PC-3 (cell line): ENCODE measurements around the gene ANKMY2. TPM values are rescaled to one million over a fixed set of nuclear protein-coding genes. Genes with fewer than 3 reads are reported as not detected.

ENCODE experiments used
- ATAC-seq: fragments of 200-7000 bp; cut with Tn5 transposase; 2 replicates; pipeline ENCODE4 v1.9.1; 2020; ENCODE audit warnings: mild to moderate bottlenecking, moderate library complexity
- BruUV-seq: library from RNA; stranded (reverse); fragments of 400-500 nt; replicated peaks from 2 replicates; lab custom pipeline; 2021; lab: Mats Ljungman, UMichigan
- CTCF ChIA-PET: fragments of 300-600 bp; sonication (Branson Sonifier 250); formaldehyde crosslinking; loops from one replicate; lab custom pipeline; 2022; ENCODE audit warnings: antibody characterized with exemption; lab: Charles Lee
- POLR2A ChIA-PET: fragments of 300-600 bp; sonication (Branson Sonifier 250); formaldehyde crosslinking; loops from one replicate; lab custom pipeline; 2022; ENCODE audit warnings: antibody characterized with exemption; ENCODE audit not compliant: unreplicated experiment; lab: Charles Lee
- DNase-seq: peaks from one replicate; pipeline ENCODE4 v3.0.0-alpha.2; 2015
- H2AFZ ChIP-seq: fragments of 300-600 bp; sonication (generic); 2 replicates; pipeline ENCODE4 v1.6.0; 2016; ENCODE audit warnings: antibody characterized with exemption, low read length
- H3F3A ChIP-seq: fragments of 300-600 bp; sonication (generic); one replicate; pipeline ENCODE4 v1.6.0; 2017; ENCODE audit warnings: antibody characterized with exemption, low read length, control low read depth, mild to moderate bottlenecking; ENCODE audit not compliant: unreplicated experiment
- H3K27ac ChIP-seq: fragments of 300-600 bp; sonication (generic); 2 replicates; pipeline ENCODE4 v1.5.1; 2016; ENCODE audit warnings: mild to moderate bottlenecking, low read length
- H3K27me3 ChIP-seq: fragments of 300-600 bp; sonication (generic); 2 replicates; pipeline ENCODE4 v1.6.1; 2016; ENCODE audit warnings: low read length, mixed read lengths
- H3K36me3 ChIP-seq: fragments of 300-600 bp; sonication (generic); 2 replicates; pipeline ENCODE4 v1.6.1; 2016; ENCODE audit warnings: low read depth, mixed run types, low read length, mixed read lengths
- H3K4me1 ChIP-seq: fragments of 300-600 bp; sonication (generic); 2 replicates; pipeline ENCODE4 v1.5.1; 2016; ENCODE audit warnings: low read length; ENCODE audit not compliant: insufficient read depth
- H3K4me2 ChIP-seq: fragments of 300-600 bp; sonication (generic); 2 replicates; pipeline ENCODE4 v1.6.0; 2016; ENCODE audit warnings: low read length
- H3K4me3 ChIP-seq: fragments of 300-600 bp; sonication (generic); 2 replicates; pipeline ENCODE4 v1.5.1; 2016; ENCODE audit warnings: mild to moderate bottlenecking, low read length, mixed read lengths
- H3K79me2 ChIP-seq: fragments of 300-600 bp; sonication (generic); 2 replicates; pipeline ENCODE4 v1.6.1; 2017; ENCODE audit warnings: low read length, mixed read lengths
- H3K9ac ChIP-seq: fragments of 300-600 bp; sonication (generic); 2 replicates; pipeline ENCODE4 v1.6.0; 2016; ENCODE audit warnings: mild to moderate bottlenecking, low read length
- H3K9me2 ChIP-seq: fragments of 300-600 bp; sonication (generic); replicated peaks from 2 replicates; pipeline ENCODE4 v1.6.1; 2016; ENCODE audit warnings: mixed run types, low read length, mixed read lengths
- H3K9me3 ChIP-seq: fragments of 300-600 bp; sonication (generic); 2 replicates; pipeline ENCODE4 v1.6.1; 2016; ENCODE audit warnings: low read length, mixed read lengths
- H4K20me1 ChIP-seq: fragments of 300-600 bp; sonication (generic); 2 replicates; pipeline ENCODE4 v1.6.1; 2016; ENCODE audit warnings: low read length, mixed read lengths
- EZH2 ChIP-seq: fragments of 300-600 bp; sonication (generic); IDR thresholded peaks from one replicate; pipeline ENCODE4 v1.6.1; 2017; ENCODE audit warnings: antibody characterized with exemption, mild to moderate bottlenecking, low read length; ENCODE audit not compliant: unreplicated experiment
- EZH2phosphoT487 ChIP-seq: fragments of 300-600 bp; sonication (generic); IDR thresholded peaks from 2 replicates; pipeline ENCODE4 v1.6.1; 2018; ENCODE audit warnings: mild to moderate bottlenecking, antibody characterized with exemption, low read length, borderline replicate concordance
- intact Hi-C: fragments of 100-400 bp; cut with micrococcal nuclease; formaldehyde crosslinking; loops from 2 replicates; pipeline ENCODE4 v1.9.0; 2023
- total RNA-seq: library from RNA; depleted of rRNA; stranded (reverse); fragments of >200 nt; gene quantifications from 2 replicates; pipeline ENCODE4 v1.2.3, GENCODE V29; 2014
- TF ChIP-seq, protein P1 (sequence below): fragments of 300-600 bp; sonication (generic); conservative IDR thresholded peaks from 2 replicates; pipeline ENCODE4 v1.5.1; 2017; ENCODE audit warnings: antibody characterized with exemption, low read depth, mild to moderate bottlenecking, low read length

The ANKMY2 gene
- total RNA-seq, 1 experiment from 2014 or later: 8.5 TPM

DNA sequence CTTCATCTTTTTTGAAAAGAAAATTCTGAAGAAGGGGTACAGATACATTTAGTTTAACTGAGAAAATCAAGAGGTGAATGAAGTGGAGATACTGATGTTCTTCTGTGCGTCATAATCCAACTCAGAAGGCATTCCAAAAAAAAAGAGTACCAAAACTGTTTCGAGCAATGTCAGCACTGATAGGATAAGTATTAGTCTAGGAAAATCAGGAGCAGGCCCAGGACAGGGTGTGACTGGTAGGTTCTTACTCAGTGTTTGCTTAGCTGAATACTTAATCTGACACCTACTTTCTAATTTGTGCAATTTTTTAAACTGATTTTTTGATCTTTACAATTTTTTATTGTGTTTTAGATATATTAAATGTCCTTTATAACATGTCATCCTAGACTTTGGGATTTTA, 4.7 kb upstream of the ANKMY2 start:
- ChIA-PET POLR2A (no interaction called here), CTCF (no interaction called here)
- Histone ChIP-seq H3K9me3 (no peaks in the 10 kb centered on the region), H3K79me2 (peaks cover 92% of the 10 kb centered on the region), H3F3A (peaks cover 4% of the 10 kb centered on the region), H3K27ac (no peak overlapping the region), H3K36me3 (no peaks in the 10 kb centered on the region; the same call in 1 of the 2 replicates), H3K4me2 (peak overlapping the region; percentile 92), H3K9ac (no peak overlapping the region), H3K4me1 (peaks cover 44% of the 10 kb centered on the region), H3K4me3 (peak overlapping the region; percentile 18; the same call in 1 of the 2 replicates), H2AFZ (no peak overlapping the region), H3K27me3 (no peaks in the 10 kb centered on the region), H3K9me2 (no peaks in the 10 kb centered on the region), H4K20me1 (peaks cover 75% of the 10 kb centered on the region)
- TF ChIP-seq, protein P1, sequence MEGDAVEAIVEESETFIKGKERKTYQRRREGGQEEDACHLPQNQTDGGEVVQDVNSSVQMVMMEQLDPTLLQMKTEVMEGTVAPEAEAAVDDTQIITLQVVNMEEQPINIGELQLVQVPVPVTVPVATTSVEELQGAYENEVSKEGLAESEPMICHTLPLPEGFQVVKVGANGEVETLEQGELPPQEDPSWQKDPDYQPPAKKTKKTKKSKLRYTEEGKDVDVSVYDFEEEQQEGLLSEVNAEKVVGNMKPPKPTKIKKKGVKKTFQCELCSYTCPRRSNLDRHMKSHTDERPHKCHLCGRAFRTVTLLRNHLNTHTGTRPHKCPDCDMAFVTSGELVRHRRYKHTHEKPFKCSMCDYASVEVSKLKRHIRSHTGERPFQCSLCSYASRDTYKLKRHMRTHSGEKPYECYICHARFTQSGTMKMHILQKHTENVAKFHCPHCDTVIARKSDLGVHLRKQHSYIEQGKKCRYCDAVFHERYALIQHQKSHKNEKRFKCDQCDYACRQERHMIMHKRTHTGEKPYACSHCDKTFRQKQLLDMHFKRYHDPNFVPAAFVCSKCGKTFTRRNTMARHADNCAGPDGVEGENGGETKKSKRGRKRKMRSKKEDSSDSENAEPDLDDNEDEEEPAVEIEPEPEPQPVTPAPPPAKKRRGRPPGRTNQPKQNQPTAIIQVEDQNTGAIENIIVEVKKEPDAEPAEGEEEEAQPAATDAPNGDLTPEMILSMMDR: no peak
- TF ChIP-seq EZH2: no peak
- no peak for TF ChIP-seq EZH2phosphoT487
- DNase-seq (no peak), ATAC-seq (no peak)
- no TSS peak for BruUV-seq
- intact Hi-C loops: no loop called here

DNA sequence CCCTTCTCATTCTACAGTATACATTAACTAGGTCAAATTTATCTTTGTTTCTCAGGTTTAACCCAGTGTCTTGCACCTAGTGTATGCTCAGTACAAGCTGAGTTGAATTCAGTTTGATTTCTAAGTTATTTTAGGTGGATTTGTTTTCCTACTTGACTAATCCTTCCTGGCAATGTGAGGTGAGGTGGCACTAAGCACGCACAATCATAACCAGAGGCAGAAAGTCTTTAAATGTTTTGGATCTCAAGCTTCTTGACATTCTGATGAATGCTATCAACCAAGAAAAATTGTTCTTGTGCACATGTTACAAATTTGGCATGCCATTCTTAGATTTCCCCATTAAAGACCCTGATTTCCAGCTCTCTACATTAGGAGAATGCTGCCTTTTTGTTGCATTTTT, 3.6 kb upstream of the ANKMY2 start:
- intact Hi-C loops: loop anchor here (1.0 to 5.0 kb wide), 3 partner anchors 19 to 268 kb away; no protein-coding TSS in a partner anchor
- H4K20me1 ChIP-seq: peaks cover 71% of the 10 kb centered on the region
- peak overlapping the region; percentile 64 for H3K27ac ChIP-seq
- no TSS peak for BruUV-seq
- peak; percentile 39 for ATAC-seq
- peak overlapping the region; percentile 92 for H3K4me2 ChIP-seq
- ChIA-PET POLR2A (interaction anchor here (0.6 to 0.7 kb wide), 2 partner anchors 19 to 153 kb away, joined by 3 read pairs; no protein-coding TSS in a partner anchor), CTCF (interaction anchor here (0.6 to 1.2 kb wide), 2 partner anchors 19 to 85 kb away, joined by 3 to 6 read pairs; no protein-coding TSS in a partner anchor)
- peaks cover 4% of the 10 kb centered on the region for H3F3A ChIP-seq
- H3K4me1 ChIP-seq: peaks cover 44% of the 10 kb centered on the region
- H3K27me3 ChIP-seq: no peaks in the 10 kb centered on the region
- H3K36me3 ChIP-seq: no peaks in the 10 kb centered on the region; the same call in 1 of the 2 replicates
- peak; percentile 74 for DNase-seq
- peak overlapping the region; percentile 21 for H3K9ac ChIP-seq
- peak overlapping the region; percentile 95 for H3K4me3 ChIP-seq
- TF ChIP-seq, protein P1: no peak
- TF ChIP-seq EZH2phosphoT487 (no peak), EZH2 (no peak)
- H3K9me3 ChIP-seq: no peaks in the 10 kb centered on the region
- H2AFZ ChIP-seq: no peak overlapping the region
- H3K79me2 ChIP-seq: peaks cover 88% of the 10 kb centered on the region
- H3K9me2 ChIP-seq: no peaks in the 10 kb centered on the region

DNA sequence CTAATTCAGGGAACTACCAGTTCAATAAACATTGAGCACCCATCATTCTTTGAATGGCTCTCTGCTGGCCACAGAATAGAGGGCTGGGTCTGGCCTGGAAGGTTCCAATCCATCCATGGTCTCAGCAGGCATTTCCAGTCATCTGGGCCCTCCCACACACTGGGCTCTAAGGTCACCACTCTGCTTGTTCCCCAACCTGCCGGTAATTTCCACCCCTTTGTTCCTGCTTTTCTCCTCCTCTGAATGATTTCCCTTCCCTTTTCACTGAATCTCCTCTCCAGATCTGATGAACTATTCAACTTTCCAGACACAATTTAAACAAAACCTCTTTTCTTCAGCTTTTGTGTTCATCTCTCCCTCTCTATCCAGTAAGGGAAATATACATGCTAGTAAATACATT, 3.0 kb upstream of the ANKMY2 start:
- H3K9me3 ChIP-seq: no peaks in the 10 kb centered on the region
- ChIA-PET POLR2A (interaction anchor here (0.6 kb wide), 1 partner anchor 19 kb away, joined by 3 read pairs; no protein-coding TSS in a partner anchor), CTCF (interaction anchor here (0.6 to 1.2 kb wide), 2 partner anchors 19 to 84 kb away, joined by 3 to 6 read pairs; no protein-coding TSS in a partner anchor)
- peak overlapping the region; percentile 21 for H3K9ac ChIP-seq
- peak overlapping the region; percentile 64 for H3K27ac ChIP-seq
- no peak for DNase-seq
- H4K20me1 ChIP-seq: peaks cover 69% of the 10 kb centered on the region
- no peaks in the 10 kb centered on the region for H3K27me3 ChIP-seq
- no peaks in the 10 kb centered on the region for H3K9me2 ChIP-seq
- no peak for ATAC-seq
- peak overlapping the region; percentile 92 for H3K4me2 ChIP-seq
- no peaks in the 10 kb centered on the region; the same call in 1 of the 2 replicates for H3K36me3 ChIP-seq
- no peak for TF ChIP-seq EZH2
- TF ChIP-seq, protein P1: no peak
- no peak for TF ChIP-seq EZH2phosphoT487
- intact Hi-C loops: loop anchor here (2.0 to 5.0 kb wide), 2 partner anchors 46 to 269 kb away; no protein-coding TSS in a partner anchor
- H3K4me3 ChIP-seq: peak overlapping the region; percentile 95
- H3K4me1 ChIP-seq: peaks cover 44% of the 10 kb centered on the region
- H2AFZ ChIP-seq: no peak overlapping the region
- BruUV-seq: no TSS peak
- H3F3A ChIP-seq: peaks cover 4% of the 10 kb centered on the region
- peaks cover 88% of the 10 kb centered on the region for H3K79me2 ChIP-seq
